GM19025 (cell line): ENCODE results near the gene CCDC54.

ENCODE experiments used
- ATAC-seq: cut with Tn5 transposase; IDR thresholded peaks from one replicate; pipeline ENCODE4 v1.9.1; 2021; ENCODE audit warnings: mild to moderate bottlenecking, low read depth, moderate library complexity; ENCODE audit not compliant: unreplicated experiment

Gene CCDC54

DNA sequence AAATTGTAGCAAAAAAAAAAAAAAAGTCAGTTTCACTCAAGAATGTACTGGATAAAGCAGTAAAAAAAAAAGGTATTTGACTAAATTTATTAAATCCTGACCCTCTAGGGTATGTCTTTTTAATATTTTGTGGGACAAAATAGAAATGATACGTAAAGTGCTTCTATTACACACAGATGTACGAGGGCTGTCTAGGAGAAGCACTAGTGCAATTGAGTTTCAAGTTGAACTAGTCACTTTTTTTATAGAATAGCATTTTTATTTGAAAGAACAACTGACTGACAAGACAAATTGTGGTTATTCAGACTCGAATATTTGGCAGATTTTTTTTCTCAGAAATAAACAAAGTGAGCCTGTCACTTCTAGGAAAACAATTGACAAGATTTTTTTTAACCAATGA lies 49.0 kb downstream of the CCDC54 start:
- ATAC-seq, result no peak
